Kidney epithelial cell (primary cell): ENCODE results near the gene STK4. TPM values are rescaled to one million over a fixed set of nuclear protein-coding genes. Genes with fewer than 3 reads are reported as not detected.

Experiments
- DNase-seq: peaks from one replicate; pipeline ENCODE4 v3.0.0-alpha.2; 2010; ENCODE audit warnings: low read depth
- H3K27me3 ChIP-seq: 2 replicates; pipeline ENCODE4 v1.6.0; 2011; ENCODE audit warnings: low read length; ENCODE audit not compliant: control insufficient read depth, insufficient read depth
- H3K36me3 ChIP-seq: 2 replicates; pipeline ENCODE4 v1.5.1; 2011; ENCODE audit warnings: low read length; ENCODE audit not compliant: control insufficient read depth, insufficient read depth
- H3K4me3 ChIP-seq: 2 replicates; pipeline ENCODE4 v1.5.1; 2011; ENCODE audit warnings: low read depth, mild to moderate bottlenecking, control low read depth, low read length
- CTCF ChIP-seq: IDR thresholded peaks from 2 replicates; pipeline ENCODE4 v1.5.1; 2011; ENCODE audit warnings: mild to moderate bottlenecking, moderate library complexity, low read length, control low read depth, inconsistent platforms; ENCODE audit not compliant: insufficient read depth, poor library complexity, severe bottlenecking
- total RNA-seq: library from RNA; depleted of rRNA; stranded (reverse); fragments of >200 nt; gene quantifications from 2 replicates; pipeline ENCODE4 v1.2.3, GENCODE V29; 2015

The STK4 gene
- total RNA-seq, 1 donor from 2014 or later, result 27.1 TPM

- H3K4me3 ChIP-seq, result no peak overlapping the region
- DNase-seq, result no peak
- no peaks in the 10 kb centered on the region for H3K27me3 ChIP-seq
- peaks cover 5% of the 10 kb centered on the region for H3K36me3 ChIP-seq
- no peak for TF ChIP-seq CTCF
These were observed 19.9 kb upstream of the STK4 start for GRCh38 chr20:44946271-44946852.

GRCh38 chr20:44948107-44948506, 18.2 kb upstream of the STK4 start:
- H3K36me3 ChIP-seq, result peaks cover 2% of the 10 kb centered on the region

GRCh38 chr20:44948513-44948912, 17.8 kb upstream of the STK4 start:
- no peak for DNase-seq
- H3K4me3 ChIP-seq, result no peak overlapping the region
- H3K36me3 ChIP-seq, result peaks cover 2% of the 10 kb centered on the region
- TF ChIP-seq CTCF, result no peak
- H3K27me3 ChIP-seq, result no peaks in the 10 kb centered on the region

More at GRCh38 chr20:44948107-44948506, 18.2 kb upstream of the STK4 start:
- Histone ChIP-seq H3K4me3 (no peak overlapping the region), H3K27me3 (no peaks in the 10 kb centered on the region)
- DNase-seq, result no peak
- TF ChIP-seq CTCF, result no peak

GRCh38 chr20:44950368-44950767, 15.9 kb upstream of the STK4 start:
- no peak for TF ChIP-seq CTCF
- Histone ChIP-seq H3K4me3 (no peak overlapping the region), H3K27me3 (no peaks in the 10 kb centered on the region), H3K36me3 (peaks cover 4% of the 10 kb centered on the region)
- DNase-seq, result no peak

GRCh38 chr20:44952731-44953130, 13.6 kb upstream of the STK4 start:
- DNase-seq, result no peak
- TF ChIP-seq CTCF, result no peak
- Histone ChIP-seq H3K4me3 (no peak overlapping the region), H3K36me3 (peaks cover 2% of the 10 kb centered on the region), H3K27me3 (no peaks in the 10 kb centered on the region)

GRCh38 chr20:44954211-44954610, 12.1 kb upstream of the STK4 start:
- no peak for DNase-seq
- TF ChIP-seq CTCF, result no peak
- no peak overlapping the region for H3K4me3 ChIP-seq
- no peaks in the 10 kb centered on the region for H3K27me3 ChIP-seq
- peaks cover 2% of the 10 kb centered on the region for H3K36me3 ChIP-seq
